ENCODE results near the gene WDR70.
"Not testable (repeated sequence)": the region's sequence is repeated elsewhere in the genome, so short reads cannot be mapped to it uniquely, and the experiment has no call there.

Gene WDR70

DNA sequence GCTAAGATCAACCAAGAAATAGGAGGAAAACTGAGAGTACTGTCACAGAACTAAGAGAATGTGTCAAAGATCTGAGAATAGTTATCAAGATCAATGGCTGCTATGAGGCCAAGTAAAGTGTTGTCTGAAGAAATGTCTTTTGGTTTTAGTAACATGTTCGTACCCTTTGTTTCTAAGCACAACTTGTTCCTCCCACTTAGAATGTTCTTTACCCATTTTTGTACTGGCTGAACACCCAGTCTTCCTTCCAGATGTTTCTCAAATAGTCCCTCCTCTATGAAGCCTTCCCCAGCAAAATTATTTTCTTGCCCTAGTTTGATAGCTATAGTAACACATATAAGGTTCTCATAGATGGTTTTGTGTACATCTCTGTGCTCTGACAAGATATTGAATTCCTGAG lies 191.5 kb downstream of the WDR70 start:
- no peak for DNase-seq (ENCODE audit: low spot score)

DNA sequence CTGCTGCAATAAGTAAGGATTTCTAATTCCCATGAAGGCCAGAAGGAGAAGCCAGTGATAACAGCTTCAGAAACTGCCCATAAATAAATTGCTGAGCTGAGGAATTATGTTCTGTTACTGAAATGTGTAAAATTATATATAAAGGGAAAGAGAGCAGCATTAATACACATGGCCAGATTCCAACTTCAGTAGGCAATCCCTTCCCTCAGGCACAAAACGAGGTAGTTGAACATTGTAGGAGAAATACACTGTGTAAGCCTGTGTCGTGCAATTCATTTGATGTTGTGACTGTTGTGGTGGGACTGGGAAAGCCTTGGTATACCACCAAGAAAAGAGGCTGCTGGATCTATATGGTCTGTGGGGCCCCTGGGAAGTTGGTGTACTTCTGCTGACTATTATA lies 192.9 kb downstream of the WDR70 start:
- DNase-seq (ENCODE audit: low spot score): no peak

DNA sequence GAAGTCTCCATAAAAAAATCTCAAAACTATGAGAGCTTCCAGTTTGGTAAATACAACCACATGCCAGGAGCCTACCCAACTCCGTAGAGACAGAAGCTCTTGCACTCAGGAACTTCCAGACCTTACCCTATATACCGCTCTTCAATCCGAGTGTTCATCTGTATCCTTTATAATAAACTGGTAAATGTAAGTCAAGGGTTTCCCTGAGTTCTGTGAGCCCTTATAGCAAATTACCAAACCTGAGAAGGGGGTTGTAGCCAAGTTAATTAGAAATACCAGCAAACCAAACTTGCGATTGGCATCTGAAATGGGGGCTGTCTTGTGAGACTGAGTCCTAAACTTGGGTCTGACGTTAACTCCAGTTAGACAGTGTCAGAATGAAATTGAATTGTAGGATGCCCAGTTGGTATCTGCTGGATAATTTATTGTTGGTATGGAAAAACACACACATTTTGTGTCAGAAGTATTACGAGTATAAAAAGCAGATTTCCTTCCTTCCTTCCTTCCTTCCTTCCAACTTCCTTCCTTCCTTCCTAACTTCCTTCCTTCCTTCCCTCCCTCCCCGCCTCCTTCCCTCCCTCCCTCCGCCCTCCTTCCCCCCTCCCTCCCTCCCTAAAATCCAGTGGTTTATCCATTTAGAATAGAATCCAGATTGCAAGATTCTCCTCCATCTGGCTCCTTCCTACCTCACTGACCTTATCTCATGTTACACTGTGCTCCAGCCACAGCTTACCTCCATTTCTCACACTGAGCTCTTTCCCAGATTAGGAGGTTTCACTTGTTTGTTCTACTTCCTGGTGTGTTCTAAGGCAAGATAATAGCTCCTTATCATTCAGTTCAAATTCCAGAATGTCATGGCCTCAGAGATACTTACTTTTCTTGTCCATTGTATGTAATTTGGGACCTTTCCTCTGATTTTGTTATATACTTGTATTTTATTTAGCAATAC lies 196.7 kb downstream of the WDR70 start:
- DNase-seq (ENCODE audit: low spot score): no peak

DNA sequence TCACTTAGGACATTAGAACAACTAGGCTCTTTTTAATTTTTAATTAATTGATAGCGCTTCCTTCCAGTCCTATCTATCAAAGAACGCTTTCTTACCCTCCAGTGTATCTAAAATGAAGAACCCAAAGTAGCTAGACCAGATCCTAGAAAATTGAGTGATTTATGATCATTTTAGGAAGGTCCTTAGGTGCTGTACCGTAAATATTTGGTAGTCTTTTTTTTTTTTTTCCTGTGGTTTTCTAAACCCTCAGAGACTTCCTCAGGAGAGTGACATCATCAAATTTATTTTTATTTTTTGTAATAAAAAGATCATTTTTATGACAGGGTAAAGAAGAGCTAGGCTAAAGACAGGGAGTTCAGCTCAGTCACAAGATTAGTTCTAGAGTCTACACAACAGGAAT lies 197.4 kb downstream of the WDR70 start:
- no peak for DNase-seq (ENCODE audit: low spot score)

DNA sequence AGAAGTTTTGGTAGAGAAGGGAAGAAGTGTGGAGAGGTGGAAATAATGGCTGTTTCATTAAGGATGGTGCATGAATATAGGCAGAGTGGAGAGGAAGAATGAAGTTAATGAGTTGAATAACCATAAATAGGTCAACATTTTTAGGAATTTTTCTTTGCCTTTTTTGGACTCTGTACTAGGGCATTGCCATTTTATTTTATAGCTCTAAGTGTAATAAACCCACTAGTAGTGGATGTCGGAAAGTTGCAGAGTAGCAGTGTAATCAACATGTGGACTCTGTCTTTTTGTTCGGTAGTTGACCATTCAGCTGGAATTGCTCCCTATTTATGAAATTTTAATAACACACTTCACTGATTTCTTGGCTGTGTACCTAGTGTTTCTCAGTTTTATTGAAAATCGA lies 199.1 kb downstream of the WDR70 start:
- no peak for DNase-seq (ENCODE audit: low spot score)

DNA sequence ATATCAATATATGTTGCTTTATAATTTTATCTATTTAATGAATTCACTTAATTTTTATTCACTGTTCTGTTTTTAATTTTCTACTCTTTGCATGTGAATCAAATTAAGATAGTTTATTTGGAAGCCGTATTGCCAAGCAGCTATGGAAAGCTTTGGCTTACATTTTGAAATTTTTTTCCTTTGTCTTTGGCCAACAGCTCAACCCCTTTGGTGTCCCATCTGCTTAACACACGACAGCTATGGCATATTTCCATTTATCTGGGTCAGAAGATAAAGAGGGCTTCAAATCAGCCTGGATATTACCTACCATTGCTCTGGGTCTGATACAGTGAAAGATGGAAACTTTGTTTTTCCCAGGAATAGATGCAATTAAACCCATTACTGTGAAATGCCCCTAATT lies 201.0 kb downstream of the WDR70 start:
- DNase-seq (ENCODE audit: low spot score): no peak

DNA sequence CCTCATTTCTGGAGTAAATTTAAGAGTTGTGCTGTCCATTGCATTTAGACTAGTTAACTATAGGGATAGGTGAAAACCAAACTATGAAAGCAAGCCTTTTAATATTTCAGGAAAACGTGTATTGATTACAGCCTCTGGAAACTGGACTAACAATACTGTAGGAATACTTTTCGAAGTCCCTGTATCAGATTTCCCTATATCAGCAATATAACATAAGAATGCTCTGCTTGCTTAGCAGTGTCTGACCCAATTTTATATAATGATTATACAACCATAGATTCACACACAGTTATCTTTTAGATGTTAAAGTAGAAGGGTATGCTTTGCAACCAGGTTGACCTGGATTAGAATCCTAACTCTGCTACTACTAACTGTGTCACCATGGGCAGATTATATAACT lies 203.1 kb downstream of the WDR70 start:
- no peak for DNase-seq (ENCODE audit: low spot score)

DNA sequence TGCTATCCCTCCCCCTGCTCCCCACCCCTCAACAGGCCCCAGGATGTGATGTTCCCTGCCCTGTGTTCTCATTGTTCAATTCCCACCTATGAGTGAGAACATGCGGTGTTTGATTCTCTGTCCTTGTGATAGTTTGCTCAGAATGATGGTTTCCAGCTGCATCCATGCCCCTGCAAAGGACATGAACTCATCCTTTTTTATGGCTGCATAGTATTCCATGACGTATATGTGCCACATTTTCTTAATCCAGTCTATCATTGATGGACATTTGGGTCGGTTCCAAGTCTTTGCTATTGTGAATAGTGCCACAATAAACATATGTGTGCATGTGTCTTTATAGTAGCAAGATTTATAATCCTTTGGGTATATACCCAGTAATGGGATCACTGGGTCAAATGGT lies 214.2 kb downstream of the WDR70 start:
- not testable (repeated sequence) for DNase-seq (ENCODE audit: low spot score)

DNA sequence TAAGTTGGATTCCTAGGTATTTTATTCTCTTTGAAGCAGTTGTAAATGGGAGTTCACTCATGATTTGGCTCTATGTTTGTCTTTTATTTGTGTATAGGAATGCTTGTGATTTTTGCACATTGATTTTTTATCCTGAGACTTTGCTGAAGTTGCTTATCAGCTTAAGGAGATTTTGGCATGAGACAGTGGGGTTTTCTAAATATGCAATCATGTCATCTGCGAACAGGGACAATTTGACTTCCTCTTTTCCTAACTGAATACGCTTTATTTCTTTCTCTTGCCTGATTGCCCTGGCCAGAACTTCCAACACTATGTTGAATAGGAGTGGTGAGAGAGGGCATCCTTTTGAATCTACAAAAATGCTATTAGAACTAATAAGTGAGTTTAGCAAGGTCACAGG lies 215.7 kb downstream of the WDR70 start:
- DNase-seq (ENCODE audit: low spot score): not testable (repeated sequence)

DNA sequence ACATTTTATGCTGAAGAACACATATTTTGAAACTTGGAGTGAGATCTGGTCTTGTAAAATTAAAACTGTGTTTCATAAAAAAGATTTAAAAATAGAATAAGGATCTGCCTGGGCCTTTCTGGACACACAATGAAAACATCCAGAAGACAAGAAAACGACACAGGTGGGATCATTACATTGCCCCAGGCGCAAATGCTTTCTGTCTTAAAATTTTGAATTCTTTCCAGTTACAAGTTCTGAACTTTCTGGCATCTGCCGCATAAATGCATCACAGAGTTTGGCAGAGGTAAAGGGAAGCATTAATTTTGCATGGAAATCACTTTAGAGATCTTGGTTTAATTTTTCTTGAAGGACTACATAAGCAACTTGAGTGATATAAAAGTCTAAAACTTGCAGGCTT lies 219.6 kb downstream of the WDR70 start:
- DNase-seq (ENCODE audit: low spot score): no peak

DNA sequence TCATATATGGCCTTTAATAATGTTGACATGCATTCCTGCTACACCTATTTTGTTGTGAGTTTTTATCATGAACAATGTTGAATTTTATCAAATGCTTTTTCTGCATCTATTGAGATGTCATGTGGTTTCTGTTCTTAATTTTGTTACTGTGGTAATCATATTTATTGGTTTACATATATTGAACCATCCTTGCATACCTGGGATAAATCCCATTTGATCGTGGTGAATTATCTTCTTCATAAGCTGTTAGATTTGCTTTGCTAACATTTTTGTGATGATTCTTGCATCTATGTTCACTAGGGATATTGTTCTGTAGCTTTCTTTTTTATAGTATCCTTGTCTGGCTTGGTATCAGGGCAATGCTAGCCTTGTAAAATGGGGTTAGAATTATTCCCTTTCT lies 222.0 kb downstream of the WDR70 start:
- no peak for DNase-seq (ENCODE audit: low spot score)

DNA sequence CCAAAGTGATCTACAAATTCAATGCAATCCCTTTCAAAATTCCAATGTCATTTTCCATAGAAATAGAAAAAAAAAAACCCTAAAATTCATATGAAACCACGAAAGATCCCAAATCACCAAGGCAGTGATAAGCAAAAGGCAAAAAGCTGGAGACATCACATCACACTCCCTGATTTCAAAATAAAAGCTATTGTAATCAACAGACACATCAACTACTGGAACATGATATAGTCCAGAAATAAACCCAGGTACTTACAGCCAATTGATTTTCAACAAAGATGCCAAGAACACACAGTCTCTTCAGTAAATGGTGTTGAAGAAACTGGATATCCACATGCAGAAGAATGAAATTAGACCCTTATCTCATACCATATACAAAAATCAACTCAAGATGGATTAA lies 224.0 kb downstream of the WDR70 start:
- DNase-seq (ENCODE audit: low spot score): no peak

DNA sequence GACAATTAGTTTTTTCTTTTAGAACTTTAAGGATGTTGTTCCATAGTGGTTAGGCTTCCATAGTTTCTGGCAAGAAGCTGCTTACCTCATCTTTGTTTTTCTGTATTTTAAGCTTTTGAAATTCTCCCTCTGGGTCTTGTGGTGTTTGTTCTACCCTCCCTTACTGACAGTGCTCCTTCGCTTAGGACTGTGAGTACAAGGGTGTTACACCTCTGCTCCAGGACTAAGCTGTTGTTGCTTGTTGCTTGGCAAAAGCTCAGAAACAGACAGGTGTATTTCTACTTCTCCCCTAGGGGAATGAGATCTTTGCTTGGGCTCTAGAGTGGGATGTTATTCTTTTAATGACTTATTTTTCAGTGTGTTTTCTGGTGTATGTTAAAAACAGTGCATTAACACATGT lies 225.2 kb downstream of the WDR70 start:
- no peak for DNase-seq (ENCODE audit: low spot score)

DNA sequence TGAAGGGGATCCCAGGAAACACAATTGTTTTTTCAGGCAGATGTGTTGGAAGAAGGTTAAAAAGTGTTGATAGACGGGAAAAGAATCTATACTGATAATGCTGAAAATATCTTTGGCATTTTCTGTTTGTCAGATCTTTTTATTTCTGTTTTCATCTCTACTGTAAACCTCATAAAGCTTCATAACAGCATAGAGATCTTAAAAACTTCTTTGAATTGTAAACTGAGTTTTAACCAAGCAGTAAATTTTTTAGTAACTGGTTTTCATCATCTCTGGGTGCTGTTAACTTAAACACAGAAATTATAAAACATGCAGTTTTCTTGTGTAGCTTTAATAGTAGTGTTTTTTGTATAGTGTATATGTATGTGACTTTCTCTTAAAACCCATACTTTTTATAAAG lies 227.0 kb downstream of the WDR70 start:
- DNase-seq (ENCODE audit: low spot score): no peak

DNA sequence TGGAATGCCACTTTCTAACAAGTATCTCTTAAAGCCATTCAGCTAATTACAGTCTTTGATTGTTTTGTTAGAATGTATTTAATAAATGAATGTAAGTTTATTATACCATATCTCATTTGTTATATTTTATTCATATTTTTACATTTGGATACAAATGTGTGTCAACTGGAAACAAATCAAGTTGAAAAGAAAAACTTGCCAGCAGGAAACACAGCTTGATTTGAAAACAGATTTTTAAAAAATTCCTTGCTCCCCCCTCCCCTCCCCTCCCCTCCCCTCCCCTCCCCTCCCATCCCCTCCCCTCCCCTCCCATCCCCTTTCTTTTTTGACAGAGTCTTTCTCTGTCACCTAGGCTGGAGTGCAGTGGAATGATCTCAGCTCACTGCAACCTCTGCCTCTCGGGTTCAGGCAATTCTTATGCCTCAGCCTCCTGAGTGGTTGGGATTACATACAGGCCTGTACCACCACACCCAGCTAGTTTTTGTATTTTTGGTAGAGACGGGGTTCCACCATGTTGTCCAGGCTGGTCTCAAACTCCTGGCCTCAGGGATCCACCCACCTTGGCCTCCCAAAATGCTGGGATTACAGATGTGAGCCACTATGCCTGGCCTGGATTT lies 227.6 kb downstream of the WDR70 start:
- no peak for DNase-seq (ENCODE audit: low spot score)

DNA sequence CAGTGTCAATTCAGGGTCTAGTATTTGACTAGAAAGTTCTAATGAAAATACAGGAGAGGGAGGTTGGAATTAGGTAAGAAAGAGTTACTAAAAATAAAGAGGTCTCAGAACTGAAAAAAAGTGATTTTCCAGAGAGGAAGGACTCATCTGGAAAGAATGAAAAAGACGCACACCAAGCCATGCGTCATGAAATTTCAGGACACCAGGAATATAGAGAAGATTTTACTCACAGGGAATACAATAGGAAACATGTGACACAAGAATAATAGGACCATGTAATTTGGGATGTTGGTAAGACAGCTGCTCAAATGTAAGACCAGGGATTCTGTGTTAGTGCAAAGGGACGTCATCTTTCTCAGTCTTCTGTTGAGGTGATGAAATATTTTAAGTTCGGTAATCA lies 236.1 kb downstream of the WDR70 start:
- no peak for DNase-seq (ENCODE audit: low spot score)

DNA sequence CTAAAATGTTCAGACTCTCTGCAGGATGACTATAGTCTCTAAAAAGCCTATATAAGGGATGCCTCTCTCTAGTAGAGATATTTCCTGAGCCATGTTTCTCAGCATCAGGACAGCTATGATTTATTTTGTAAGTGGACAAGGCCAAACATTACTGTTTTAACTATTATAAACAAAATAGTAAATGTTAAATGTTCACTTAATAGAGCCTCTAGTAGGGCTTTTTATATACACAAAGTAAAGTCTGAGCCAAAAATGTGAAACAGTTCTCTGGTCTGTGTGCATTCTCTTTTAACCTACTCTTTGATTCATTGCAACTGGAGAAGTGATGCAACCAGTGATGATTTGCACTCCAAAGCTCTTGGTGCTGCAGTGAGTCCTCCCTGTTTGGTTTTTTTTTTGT lies 240.2 kb downstream of the WDR70 start:
- DNase-seq (ENCODE audit: low spot score): no peak

DNA sequence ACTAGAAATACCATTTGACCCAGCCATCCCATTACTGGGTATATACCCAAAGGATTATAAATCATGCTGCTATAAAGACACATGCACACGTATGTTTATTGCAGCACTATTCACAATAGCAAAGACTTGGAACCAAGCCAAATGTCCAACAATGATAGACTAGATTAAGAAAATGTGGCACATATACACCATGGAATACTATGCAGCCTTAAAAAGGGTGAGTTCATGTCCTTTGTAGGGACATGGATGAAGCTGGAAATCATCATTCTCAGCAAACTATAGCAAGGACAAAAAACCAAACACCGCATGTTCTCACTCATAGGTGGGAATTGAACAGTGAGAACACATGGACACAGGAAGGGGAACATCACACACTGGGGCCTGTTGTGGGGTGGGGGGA lies 243.2 kb downstream of the WDR70 start:
- DNase-seq (ENCODE audit: low spot score): not testable (repeated sequence)

DNA sequence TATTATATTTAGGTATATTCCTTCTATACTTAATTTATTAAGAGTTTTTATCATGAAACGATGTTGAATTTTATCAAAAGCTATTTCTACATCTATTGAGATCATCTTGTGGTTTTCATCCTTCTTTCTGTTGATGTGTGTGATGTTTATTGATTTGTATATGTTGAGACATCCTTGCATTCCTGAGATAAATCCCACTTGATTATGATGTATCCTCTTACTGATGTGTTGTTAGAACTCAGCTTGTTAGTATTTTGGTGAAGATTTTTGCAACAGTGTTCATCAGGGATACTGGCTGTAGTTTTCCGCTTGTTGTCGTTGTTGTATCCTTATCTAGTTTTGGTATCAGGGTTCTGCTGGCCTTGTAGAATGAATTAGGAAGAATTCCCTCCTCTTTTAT lies 247.1 kb downstream of the WDR70 start:
- no peak for DNase-seq (ENCODE audit: low spot score)

DNA sequence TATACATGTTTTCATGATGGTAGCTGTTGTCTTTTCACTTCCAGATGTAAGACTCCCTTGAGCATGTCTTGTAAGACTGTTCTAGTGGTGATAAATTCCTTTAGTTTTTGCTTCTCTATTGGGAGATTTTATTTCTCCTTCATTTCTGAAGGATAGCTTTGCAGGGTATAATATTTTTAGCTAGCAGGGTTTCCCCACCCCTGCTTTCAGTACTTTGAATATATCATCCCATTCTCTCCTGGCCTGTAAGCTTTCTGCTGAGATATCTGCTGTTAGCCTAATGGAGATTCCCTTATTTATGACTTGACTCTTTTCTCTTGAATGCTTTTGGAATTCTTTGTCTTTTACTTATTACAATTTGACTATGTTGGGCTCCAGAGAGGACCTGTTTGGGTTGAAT lies 249.8 kb downstream of the WDR70 start:
- DNase-seq (ENCODE audit: low spot score): no peak

DNA sequence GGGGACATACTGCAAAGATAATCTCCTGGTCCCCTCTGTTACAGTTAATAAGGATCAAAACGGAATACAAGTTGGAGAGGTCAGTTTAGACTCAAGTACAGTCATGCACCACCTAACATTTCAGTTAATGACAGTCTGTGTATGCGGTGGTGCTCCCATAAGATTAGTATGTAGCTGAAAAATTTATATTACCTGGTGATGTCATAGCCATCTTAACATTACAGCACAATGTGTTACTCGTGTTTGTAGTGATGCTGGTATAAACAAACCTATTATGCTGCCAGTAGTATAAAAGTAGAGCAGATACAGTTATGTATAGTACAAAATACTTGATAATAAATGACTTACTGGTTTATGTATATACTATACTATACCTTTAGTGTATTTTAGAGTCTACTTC lies 252.8 kb downstream of the WDR70 start:
- DNase-seq (ENCODE audit: low spot score): no peak

DNA sequence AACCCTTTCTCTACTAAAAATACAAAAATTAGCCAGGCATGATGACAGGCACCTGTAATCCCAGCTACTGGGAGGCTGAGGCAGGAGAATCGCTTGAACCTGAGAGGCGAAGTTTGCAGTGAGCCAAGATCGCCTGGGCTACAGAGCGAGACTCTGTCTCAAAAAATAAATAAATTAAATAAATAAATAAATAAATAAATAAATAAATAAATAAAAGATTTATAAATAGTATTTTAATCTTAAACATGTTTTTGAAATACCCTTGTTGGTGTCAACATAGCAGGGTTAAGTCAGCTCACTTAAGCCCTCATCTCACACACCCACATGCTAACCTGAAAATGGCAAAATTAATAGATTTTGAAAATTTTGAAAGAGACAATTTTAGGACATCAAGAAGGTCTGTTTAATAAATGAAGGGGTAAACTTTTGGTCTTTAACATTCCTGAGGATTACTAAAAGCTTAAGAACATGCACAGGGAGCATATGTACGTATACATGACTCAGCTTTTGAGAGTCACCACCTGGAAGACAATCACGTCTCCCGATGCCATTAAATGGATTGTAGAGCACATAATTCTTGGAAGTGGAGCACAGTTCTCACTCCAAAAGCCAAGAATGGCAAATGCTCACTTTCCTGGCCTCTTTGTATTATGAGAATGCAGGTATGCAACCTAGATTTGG lies 258.2 kb downstream of the WDR70 start:
- no peak for DNase-seq (ENCODE audit: low spot score)

DNA sequence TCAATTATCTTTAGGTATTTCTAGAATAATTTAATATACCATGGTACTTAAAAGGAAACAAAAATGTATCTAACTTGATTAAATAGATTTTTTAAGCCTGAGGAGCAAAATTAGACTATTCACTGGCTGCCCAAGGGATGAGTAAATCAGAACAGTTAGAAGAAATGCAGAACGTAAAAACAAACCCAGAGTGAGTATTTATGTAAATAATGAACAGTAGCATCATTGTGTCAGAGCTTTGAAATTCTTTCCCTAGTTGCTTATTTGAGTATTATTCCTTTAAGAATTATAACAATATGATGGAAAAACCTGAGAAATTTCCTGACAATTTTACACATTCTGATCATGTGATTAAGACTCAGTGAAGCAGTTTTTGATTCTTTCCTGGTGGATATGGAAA lies 259.8 kb downstream of the WDR70 start:
- DNase-seq (ENCODE audit: low spot score): no peak

All from putamen (tissue), 1 donor.